GM18526 (cell line): ENCODE measurements around the gene ZNF213.
A peak's percentile ranks its signal among the peaks of the same experiment; 100 is the strongest.

ENCODE experiments used
- POLR2A ChIP-seq: IDR thresholded peaks from 3 replicates; pipeline ENCODE4 v1.6.1; 2011; ENCODE audit not compliant: insufficient read length; ENCODE audit errors: extremely low read depth

Gene ZNF213

DNA sequence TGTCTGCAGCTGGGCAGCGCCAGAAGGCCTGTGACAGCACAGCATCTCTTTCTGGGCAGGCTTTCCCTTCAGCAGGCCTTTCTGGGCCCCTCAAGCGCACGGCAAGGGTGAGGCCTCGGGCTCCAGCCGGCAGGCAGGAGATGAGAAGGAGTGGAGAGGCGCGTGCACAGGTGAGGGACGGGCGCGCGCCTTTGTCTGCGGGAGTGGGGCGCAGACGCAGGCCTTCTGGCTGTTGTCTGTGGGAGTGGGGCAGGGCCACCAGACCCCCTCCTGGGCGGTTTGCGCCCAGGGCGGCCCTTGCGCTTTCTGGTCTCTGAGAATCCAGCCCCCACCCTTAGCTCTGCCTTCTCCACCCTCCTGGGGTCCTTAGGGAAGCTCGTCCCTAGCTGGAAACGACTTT is 16.0 kb upstream of the ZNF213 start:
- TF ChIP-seq POLR2A: no peak

DNA sequence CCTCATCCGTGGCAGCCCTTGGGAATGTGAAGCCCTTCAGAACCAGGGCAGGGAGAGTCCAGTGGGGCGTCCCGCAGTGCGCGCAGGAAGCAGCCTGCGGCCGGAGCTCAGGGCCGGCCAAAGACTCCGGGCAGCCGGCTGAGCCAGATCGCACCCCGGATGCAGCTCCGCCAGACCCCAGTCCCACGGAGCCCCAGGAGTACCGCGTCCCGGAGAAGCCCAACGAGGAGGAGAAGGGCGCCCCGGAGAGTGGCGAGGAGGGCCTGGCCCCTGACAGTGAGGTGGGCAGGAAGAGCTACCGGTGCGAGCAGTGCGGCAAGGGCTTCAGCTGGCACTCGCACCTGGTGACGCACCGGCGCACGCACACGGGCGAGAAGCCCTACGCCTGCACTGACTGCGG is 15.5 kb upstream of the ZNF213 start:
- TF ChIP-seq POLR2A: no peak

DNA sequence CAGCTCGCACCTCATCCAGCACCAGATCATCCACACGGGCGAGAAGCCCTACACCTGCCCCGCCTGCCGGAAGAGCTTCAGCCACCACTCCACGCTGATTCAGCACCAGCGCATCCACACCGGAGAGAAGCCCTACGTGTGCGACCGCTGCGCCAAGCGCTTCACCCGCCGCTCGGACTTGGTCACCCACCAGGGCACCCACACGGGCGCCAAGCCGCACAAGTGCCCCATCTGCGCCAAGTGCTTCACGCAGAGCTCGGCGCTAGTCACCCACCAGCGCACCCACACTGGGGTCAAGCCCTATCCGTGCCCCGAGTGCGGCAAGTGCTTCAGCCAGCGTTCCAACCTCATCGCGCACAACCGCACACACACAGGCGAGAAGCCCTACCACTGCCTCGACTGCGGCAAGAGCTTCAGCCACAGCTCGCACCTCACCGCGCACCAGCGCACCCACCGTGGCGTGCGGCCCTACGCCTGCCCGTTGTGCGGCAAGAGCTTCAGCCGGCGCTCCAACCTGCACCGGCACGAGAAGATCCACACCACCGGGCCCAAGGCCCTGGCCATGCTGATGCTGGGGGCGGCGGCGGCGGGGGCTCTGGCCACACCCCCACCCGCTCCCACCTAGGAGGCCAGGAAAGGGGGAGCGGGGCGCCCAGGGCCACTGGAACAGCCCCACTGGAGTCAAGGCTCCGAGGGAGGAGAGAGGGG is 15.0 kb upstream of the ZNF213 start:
- TF ChIP-seq POLR2A: no peak

DNA sequence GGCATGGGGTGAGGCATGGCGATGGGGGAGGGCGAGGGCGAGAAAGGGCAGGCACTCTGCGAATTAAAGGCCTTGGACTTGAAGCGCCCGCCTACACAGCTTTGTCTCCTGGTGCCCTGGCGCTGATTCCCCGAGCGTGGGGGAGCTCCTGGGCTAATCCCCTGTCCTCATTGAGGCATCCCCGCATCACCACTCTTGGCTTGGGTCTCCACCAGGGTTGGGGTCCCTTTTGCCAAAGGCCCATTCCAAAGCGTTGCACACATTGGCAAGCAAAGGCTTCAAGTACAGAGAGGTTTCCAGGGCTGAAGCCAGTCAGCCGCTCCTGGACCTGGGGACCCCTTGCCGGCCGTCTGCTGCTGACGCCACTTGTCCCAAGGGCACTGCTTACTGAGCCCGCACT is 14.4 kb upstream of the ZNF213 start:
- no peak for TF ChIP-seq POLR2A

DNA sequence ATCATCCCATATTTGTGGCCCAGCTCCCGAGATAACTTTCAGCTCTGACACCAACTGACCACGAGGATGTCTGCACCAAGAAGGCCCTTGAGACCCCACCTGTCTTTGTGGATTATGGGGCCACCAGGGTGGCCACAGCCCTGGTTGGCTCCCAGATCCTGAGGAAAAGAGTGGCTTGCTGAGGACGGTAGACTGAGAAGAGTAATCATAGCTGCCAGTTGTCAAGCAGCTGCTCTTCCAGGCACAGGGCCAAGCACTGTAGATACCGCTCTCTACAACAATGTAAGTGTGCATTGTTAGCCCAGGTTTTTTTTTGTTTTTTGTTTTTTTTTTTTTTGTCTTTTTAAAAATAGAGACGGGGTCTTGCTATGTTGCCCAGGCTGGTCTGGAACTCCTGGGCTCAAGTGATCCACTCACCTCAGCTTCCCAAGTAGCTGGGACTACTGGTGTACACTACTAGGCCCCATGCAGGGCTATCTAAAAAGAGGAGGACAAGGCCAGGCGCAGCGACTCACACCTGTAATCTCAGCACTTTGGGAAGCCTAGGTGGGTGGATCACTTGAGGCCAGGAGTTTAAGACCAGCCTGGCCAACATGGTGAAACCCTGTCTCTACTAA is 12.9 kb upstream of the ZNF213 start:
- no peak for TF ChIP-seq POLR2A

DNA sequence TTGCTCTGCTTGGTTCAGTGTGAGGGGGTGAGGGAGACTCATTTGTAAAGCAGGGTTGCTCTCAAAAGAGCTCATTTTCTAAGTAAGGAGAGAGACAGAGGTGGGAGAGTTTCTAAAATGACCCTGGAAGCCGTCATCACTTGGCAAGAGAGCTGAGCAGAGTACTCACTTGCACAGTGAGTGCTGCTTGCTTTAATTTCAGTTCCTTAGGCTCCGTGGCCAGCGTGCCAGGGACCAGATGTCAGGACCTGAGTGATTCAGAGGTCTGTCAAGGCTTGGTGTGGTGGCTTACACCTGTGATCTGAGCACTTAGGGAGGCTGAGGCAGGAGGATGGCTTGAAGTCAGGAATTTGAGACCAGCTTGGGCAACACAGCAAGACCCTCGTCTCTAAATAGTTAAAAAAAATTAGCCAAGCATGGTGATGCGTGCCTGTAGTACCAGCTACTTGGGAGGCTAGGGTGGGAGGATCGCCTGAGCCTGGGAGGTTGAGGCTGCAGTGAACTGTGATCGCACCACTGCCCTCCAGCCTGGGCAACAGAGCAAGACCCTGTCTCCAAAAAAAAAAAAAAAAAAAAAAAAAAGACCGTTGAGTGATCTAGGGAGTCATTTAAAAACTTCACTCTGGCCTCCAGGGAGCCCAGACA is 11.8 kb upstream of the ZNF213 start:
- TF ChIP-seq POLR2A: no peak

DNA sequence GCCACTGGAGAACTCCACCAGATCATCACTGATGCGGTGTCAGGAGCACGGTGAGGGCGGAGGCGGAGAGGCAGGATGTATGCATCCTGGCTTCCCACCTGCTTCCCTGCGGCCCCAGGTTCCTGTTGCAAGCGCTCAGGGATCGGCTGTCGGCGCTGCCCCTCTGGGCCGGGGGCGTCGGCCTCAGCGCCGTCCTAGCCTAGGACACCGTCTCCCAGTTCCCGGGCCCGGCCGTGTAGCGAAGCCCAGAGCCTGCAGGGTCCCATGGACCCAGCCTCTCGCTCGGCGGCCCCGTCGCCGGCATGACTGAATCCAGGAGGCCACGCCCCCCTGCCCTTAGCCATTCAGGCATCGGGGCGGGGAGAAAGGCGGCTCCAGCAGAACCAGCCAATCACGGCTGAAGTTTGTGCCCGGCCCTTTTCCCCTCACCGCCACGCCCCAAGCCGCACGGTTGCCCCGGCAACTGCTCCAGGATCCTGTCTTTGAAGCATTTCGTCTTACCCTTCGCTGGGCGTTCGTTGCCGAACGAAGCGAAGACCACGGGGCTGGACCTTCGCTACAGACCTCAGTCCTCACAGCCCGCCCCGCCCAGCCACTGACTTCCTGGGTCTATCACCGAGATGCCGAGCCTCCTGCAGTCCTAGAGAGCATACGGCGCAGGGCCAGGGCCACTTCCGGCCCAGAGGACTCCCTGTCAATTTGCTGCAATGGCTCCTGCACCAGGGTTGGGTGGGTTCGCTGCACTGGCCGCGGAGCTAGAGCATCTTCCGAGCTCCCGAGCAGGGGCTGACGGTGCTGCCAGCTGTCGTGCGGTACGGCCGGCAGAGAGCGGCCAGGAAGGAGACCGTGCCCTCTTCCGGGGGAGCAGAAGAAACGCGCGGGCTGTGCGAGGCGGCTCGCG is 10.6 kb upstream of the ZNF213 start:
- peak; percentile 55 for TF ChIP-seq POLR2A

DNA sequence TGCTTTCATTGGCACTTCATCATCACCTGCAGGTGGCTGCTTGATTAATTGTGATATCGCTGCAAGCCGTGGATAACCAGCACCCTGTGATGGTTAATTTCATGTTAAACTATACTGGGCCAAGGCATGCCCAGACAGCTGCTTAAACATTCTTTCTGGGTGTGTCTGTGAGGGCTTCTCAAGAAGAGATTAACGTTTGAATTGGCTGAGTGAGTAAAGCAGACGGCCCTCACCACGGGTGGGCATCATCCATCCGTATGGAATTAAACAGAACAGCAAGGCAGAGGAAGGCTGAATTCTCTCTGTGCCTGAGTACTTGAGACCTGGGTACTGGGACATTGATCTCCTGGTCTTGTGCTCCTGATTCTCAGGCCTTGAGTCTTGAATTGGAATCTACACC is 7.1 kb upstream of the ZNF213 start:
- TF ChIP-seq POLR2A: no peak

DNA sequence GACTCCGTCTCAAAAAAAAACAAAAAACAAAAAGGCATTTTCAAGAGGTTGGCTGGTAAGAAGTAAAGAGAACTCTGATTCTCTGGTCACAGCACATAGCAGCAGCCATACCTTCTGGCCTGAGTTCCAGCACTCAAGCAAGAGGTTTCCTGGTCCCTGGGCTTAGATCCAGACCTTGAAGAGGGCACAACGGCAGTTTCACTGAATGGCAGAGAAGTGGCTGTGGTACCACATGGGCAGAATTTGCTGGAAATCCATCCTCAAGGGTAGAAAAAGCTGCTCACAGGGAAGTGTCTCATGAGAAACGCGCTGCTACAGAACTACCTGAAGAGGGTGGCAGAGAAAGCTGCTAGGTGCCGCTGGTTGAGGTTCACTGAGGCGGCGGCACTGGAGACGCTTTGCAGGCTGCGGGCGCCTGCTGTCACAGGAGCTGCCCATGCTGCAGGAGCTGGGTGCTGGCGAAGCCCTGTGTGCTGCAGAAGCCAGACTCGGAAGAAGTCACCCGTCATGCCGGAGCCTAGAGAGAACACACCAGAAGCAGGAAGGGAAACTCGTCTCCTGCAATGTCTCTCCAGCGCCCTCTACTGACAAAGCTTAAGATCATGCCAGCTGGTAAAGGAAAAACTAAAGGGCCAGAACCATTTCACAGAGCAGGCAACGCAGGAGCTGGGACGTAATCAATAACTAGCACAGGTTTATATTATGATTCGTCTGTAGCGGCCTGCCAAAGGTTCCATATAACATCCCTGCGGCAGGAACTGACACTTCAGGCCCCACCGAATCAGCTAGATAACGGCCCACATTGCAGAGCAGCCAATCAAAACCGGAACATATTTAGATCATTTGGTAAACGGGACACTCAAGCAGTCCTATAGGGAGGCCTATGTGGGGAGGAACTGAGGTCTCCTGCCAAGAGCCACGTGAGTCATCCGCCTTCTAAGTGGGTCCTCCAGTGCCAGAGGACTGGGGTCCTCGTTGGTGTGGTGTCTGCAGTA is 5.4 kb upstream of the ZNF213 start:
- peak; percentile 36 for TF ChIP-seq POLR2A

DNA sequence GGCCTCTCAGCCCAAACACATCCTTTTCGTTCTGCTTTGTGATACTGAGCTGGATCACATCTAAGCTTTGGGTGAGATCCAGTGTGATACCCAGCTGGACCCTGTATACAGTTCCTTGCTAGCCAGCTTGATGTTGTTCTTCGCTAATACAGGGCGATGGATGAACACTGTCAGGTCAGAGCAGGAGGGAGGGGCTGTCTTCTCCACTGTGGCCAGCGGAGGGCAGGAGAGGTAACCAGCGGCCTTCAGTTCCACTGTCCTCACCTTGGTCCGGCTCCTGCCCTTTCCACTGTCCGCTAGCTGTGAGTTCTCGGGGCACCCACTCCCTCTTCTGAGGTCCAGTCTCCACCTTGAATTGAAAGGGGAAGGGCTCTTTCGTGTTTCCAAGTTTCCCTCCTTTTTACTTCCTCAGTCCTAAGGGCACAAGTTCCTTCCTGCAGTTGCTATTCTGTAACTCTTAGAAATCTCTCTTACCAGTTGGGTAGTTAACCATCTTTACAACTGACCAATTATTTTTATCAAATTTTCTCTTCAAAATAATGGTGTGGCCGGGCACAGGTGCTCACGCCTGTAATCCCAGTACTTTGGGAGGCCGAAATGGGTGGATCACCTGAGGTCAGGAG is 3.0 kb upstream of the ZNF213 start:
- no peak for TF ChIP-seq POLR2A

DNA sequence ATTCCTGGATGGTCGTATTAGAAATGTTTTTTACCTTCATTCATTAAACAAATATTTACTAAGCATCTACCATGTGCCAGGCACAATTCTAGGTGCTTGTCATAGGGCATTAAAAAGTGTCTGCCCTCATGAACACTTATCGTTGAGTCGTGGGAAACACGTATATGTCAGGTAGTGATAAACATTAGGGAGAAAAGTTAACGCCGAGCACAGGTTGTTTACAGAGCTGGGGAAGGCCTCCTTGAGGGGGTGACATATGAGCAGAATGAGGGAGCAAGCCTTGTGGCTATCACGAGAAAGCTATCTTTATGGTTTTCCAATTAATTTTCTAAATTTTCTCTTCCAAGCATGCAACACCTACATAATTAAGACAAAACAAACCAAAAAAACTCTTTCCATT is 985 bp upstream of the ZNF213 start:
- TF ChIP-seq POLR2A: no peak

DNA sequence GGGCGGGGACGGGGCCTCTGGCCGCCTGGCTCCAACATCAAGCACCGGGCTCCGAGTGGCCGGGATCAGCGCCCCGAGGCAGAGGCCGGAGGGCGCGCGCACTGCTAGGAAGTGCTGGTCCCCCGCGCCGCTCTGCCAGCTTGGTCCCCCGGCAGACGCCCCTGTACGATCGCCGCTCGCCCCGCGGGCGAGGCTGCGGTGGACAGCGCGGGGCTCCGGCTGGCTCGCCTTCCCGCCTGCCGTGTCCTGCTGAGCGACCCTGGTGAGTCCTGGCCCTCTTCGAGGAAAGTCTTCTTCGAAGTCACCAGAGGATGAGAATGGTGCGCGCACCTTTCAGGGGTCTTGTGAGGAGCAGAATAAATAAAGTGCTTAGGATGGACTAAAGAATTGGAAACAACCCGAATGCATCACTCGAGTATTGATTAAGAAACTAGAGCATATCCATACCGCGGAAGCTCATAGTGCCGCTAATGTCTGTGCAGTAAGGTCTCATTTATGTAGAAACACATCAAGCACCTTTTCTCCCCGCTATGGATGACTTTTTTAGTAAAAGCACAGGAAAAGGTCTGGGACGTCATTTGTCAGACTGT is 392 bp downstream of the ZNF213 start:
- TF ChIP-seq POLR2A: peak; percentile 56

DNA sequence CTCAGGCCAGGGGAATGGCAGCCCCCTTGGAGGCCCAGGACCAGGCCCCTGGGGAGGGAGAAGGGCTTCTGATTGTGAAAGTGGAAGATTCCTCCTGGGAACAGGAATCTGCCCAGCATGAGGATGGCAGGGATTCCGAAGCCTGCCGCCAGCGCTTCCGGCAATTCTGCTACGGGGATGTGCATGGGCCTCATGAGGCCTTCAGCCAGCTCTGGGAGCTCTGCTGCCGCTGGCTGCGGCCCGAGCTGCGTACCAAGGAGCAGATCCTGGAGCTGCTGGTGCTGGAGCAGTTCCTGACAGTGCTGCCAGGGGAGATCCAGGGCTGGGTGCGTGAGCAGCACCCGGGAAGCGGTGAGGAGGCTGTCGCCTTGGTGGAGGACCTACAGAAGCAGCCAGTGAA is 2.4 kb downstream of the ZNF213 start:
- TF ChIP-seq POLR2A: no peak

DNA sequence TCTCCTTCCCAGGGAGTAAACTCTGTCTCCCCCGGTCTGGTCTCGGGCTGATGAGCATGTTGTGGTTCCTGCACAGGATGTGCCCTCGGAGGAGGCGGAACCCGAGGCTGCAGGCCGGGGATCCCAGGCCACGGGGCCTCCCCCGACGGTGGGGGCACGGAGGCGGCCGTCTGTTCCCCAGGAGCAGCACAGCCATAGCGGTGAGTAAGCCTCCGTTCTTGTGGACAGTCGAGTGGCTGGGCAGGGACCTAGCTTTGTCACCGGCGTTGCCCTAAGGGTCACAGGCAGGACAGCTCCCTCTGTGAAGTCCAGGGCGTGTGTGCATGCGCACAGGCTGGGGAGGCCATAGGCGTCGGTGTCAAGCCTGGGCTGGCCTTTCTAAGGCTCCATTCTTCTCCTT is 3.5 kb downstream of the ZNF213 start:
- no peak for TF ChIP-seq POLR2A
